ENCODE data around the gene CAVIN4.

CAVIN4 gene

GRCh38 chr9:100598641-100599145 lies 20.8 kb downstream of the CAVIN4 start:
- Histone ChIP-seq H3K4me3 (ENCODE audit: control insufficient read depth in 1 of 7, extremely low read depth in 1 of 7, insufficient read depth in 4 of 7, low read depth in 2 of 7, low read length in 6 of 7) (peak overlapping the region; percentile 50 to 84 (median 68)), H3K9me3 (ENCODE audit: control extremely low read depth in 1 of 5, control insufficient read depth in 4 of 5, insufficient read depth in 2 of 5, low read depth in 1 of 5, low read length in 4 of 5) (no peaks in the 10 kb centered on the region), H3K27ac (ENCODE audit: insufficient read depth in 1 of 2, low read depth in 1 of 2, low read length in 2 of 2, poor library complexity in 1 of 2, severe bottlenecking in 2 of 2) (no peak overlapping the region), H3K36me3 (ENCODE audit: control insufficient read depth in 4 of 4, insufficient read depth in 4 of 4, low read length in 3 of 4) (no peaks in the 10 kb centered on the region), H3K27me3 (replicated peaks in 2 of 5; ENCODE audit: control insufficient read depth in 4 of 5, insufficient read depth in 5 of 5, low read length in 4 of 5) (peaks cover 0 to 5% (median 2%) of the 10 kb centered on the region in 5 experiments), H3K4me1 (ENCODE audit: control extremely low read depth in 1 of 4, control insufficient read depth in 4 of 4, insufficient read depth in 4 of 4, low read length in 3 of 4) (peaks cover 0 to 13% (median 9%) of the 10 kb centered on the region in 4 experiments)
- peak; percentile 70 to 79 (median 77) for DNase-seq
- ChIA-PET CTCF (interaction anchor here (0.5 to 5.4 kb wide), 5 partner anchors 10 to 712 kb away, joined by 3 to 62 read pairs (median 4); no protein-coding TSS in a partner anchor), POLR2A (no interaction called here)
- 0% methylated on average over 33 of the region's 41 CpGs for WGBS (ENCODE audit: insufficient coverage)

DNA sequence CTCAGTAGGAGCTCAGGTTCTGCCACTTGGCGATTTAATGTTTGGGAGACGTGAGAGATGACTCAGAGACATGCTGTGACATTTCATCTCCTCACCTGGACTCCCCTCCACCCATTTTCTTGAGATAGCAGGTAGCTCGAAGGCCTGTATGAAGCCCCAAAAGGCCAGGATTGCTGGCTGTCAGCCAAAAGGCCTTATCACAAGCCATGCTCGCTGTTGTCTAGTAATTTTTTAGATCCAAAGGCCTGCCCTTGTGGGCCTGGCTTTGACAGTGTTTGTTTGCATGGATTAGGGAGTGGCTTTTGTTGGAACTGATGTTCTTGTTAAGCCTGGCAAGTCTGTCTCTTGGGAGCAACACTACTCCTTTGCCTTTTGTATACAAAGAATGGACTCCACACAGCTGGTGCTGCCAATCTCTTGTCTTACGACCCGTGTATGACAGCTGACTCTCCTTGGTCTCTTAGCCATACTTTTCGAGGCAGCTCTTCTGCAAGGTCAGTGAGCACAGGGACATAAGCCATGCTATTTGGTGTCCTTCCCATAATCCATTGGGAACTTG lies 22.7 kb downstream of the CAVIN4 start:
- Histone ChIP-seq H3K27ac (ENCODE audit: insufficient read depth in 1 of 2, low read depth in 1 of 2, low read length in 2 of 2, poor library complexity in 1 of 2, severe bottlenecking in 2 of 2) (no peak overlapping the region), H3K27me3 (replicated peaks in 2 of 5; ENCODE audit: control insufficient read depth in 4 of 5, insufficient read depth in 5 of 5, low read length in 4 of 5) (peaks cover 0 to 5% (median 2%) of the 10 kb centered on the region in 5 experiments), H3K9me3 (ENCODE audit: control extremely low read depth in 1 of 5, control insufficient read depth in 4 of 5, insufficient read depth in 2 of 5, low read depth in 1 of 5, low read length in 4 of 5) (no peaks in the 10 kb centered on the region), H3K4me3 (ENCODE audit: control insufficient read depth in 1 of 7, extremely low read depth in 1 of 7, insufficient read depth in 4 of 7, low read depth in 2 of 7, low read length in 6 of 7) (no peak overlapping the region), H3K4me1 (ENCODE audit: control extremely low read depth in 1 of 4, control insufficient read depth in 4 of 4, insufficient read depth in 4 of 4, low read length in 3 of 4) (peaks cover 0 to 13% (median 9%) of the 10 kb centered on the region in 4 experiments), H3K36me3 (ENCODE audit: control insufficient read depth in 4 of 4, insufficient read depth in 4 of 4, low read length in 3 of 4) (no peaks in the 10 kb centered on the region)
- ChIA-PET CTCF (interaction anchor here (0.9 to 5.4 kb wide), 18 partner anchors 10 to 740 kb away, joined by 3 to 62 read pairs (median 6); no protein-coding TSS in a partner anchor), POLR2A (no interaction called here)
- no peak for DNase-seq
- WGBS (ENCODE audit: insufficient coverage) = 92% methylated on average over 7 of the region's 7 CpGs

- no peaks in the 10 kb centered on the region for H3K36me3 ChIP-seq (ENCODE audit: control insufficient read depth in 4 of 4, insufficient read depth in 4 of 4, low read length in 3 of 4)
- no peak overlapping the region for H3K27ac ChIP-seq (ENCODE audit: insufficient read depth in 1 of 2, low read depth in 1 of 2, low read length in 2 of 2, poor library complexity in 1 of 2, severe bottlenecking in 2 of 2)
- ChIA-PET CTCF (interaction anchor here (0.7 to 5.4 kb wide), 21 partner anchors 9 to 739 kb away, joined by 3 to 62 read pairs (median 6); no protein-coding TSS in a partner anchor), POLR2A (no interaction called here)
- H3K9me3 ChIP-seq (ENCODE audit: control extremely low read depth in 1 of 5, control insufficient read depth in 4 of 5, insufficient read depth in 2 of 5, low read depth in 1 of 5, low read length in 4 of 5) = no peaks in the 10 kb centered on the region
- DNase-seq = peak; percentile 57 to 78 (median 66)
- H3K27me3 ChIP-seq (replicated peaks in 2 of 5; ENCODE audit: control insufficient read depth in 4 of 5, insufficient read depth in 5 of 5, low read length in 4 of 5) = peaks cover 0 to 5% (median 2%) of the 10 kb centered on the region in 5 experiments
- H3K4me1 ChIP-seq (ENCODE audit: control extremely low read depth in 1 of 4, control insufficient read depth in 4 of 4, insufficient read depth in 4 of 4, low read length in 3 of 4) = peaks cover 0 to 13% (median 9%) of the 10 kb centered on the region in 4 experiments
- no peak overlapping the region for H3K4me3 ChIP-seq (ENCODE audit: control insufficient read depth in 1 of 7, extremely low read depth in 1 of 7, insufficient read depth in 4 of 7, low read depth in 2 of 7, low read length in 6 of 7)
Observed at GRCh38 chr9:100601216-100601615, 23.3 kb downstream of the CAVIN4 start.

DNA sequence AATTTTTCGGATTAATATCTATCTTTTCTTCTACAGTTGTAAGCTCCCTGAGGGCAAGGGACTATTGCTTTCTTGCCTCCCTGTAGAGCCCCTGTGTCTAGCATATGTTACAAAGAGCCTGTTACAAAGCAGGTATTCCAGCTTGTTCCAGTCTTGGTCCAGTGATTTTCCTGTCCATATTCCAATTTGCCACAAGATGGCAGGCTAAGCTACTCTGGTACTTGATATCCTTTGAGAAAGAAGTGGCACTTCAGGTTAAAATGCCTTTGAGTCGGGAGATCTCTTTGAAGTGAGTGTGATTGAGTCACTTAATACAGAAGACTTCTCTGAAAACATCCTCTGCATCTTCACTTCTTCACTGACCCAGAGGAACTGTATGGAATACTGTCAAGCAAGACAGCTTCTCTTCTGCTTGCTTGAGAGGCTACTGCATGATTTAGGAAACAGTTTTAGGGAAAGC lies 24.5 kb downstream of the CAVIN4 start:
- CTCF ChIA-PET = interaction anchor here (0.7 to 5.4 kb wide), 23 partner anchors 11 to 1437 kb away, joined by 3 to 62 read pairs (median 5); no protein-coding TSS in a partner anchor
- Histone ChIP-seq H3K27me3 (replicated peaks in 2 of 5; ENCODE audit: control insufficient read depth in 4 of 5, insufficient read depth in 5 of 5, low read length in 4 of 5) (peaks cover 0 to 6% (median 4%) of the 10 kb centered on the region in 5 experiments), H3K4me1 (ENCODE audit: control extremely low read depth in 1 of 4, control insufficient read depth in 4 of 4, insufficient read depth in 4 of 4, low read length in 3 of 4) (peaks cover 0 to 13% (median 9%) of the 10 kb centered on the region in 4 experiments), H3K4me3 (ENCODE audit: control insufficient read depth in 1 of 7, extremely low read depth in 1 of 7, insufficient read depth in 4 of 7, low read depth in 2 of 7, low read length in 6 of 7) (no peak overlapping the region), H3K36me3 (ENCODE audit: control insufficient read depth in 4 of 4, insufficient read depth in 4 of 4, low read length in 3 of 4) (no peaks in the 10 kb centered on the region), H3K9me3 (ENCODE audit: control extremely low read depth in 1 of 5, control insufficient read depth in 4 of 5, insufficient read depth in 2 of 5, low read depth in 1 of 5, low read length in 4 of 5) (no peaks in the 10 kb centered on the region), H3K27ac (ENCODE audit: insufficient read depth in 1 of 2, low read depth in 1 of 2, low read length in 2 of 2, poor library complexity in 1 of 2, severe bottlenecking in 2 of 2) (no peak overlapping the region)
- peak; percentile 40 to 62 (median 51) for DNase-seq
- 100% methylated on average over 1 of the region's 2 CpGs for WGBS (ENCODE audit: insufficient coverage)
- POLR2A ChIA-PET = no interaction called here

DNA sequence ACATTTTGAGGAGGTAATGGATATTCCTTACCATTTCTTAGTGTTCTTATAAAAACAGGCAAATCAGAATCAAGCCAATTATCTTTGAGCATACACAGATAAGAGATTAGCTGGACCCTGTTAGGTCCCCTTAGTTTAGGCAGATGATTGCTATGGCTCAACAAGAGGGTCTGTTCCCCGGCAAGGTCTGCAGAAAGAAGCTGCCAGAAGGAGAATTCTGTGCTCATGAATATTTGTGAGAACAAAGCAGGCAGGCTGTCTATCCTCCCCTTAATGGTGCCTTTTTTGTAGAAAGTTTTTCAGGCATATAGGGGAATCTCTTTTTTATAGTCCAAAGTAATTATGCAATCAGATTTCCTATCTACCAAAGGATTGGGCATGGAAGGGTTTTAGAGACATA lies 27.5 kb downstream of the CAVIN4 start:
- Histone ChIP-seq H3K9me3 (ENCODE audit: control extremely low read depth in 1 of 5, control insufficient read depth in 4 of 5, insufficient read depth in 2 of 5, low read depth in 1 of 5, low read length in 4 of 5) (peaks cover 0 to 3% (median 0%) of the 10 kb centered on the region in 5 experiments), H3K27ac (ENCODE audit: insufficient read depth in 1 of 2, low read depth in 1 of 2, low read length in 2 of 2, poor library complexity in 1 of 2, severe bottlenecking in 2 of 2) (no peak overlapping the region), H3K4me1 (ENCODE audit: control extremely low read depth in 1 of 4, control insufficient read depth in 4 of 4, insufficient read depth in 4 of 4, low read length in 3 of 4) (no peaks in the 10 kb centered on the region), H3K4me3 (ENCODE audit: control insufficient read depth in 1 of 7, extremely low read depth in 1 of 7, insufficient read depth in 4 of 7, low read depth in 2 of 7, low read length in 6 of 7) (no peak overlapping the region), H3K36me3 (ENCODE audit: control insufficient read depth in 4 of 4, insufficient read depth in 4 of 4, low read length in 3 of 4) (no peaks in the 10 kb centered on the region), H3K27me3 (replicated peaks in 2 of 5; ENCODE audit: control insufficient read depth in 4 of 5, insufficient read depth in 5 of 5, low read length in 4 of 5) (peaks cover 0 to 6% (median 0%) of the 10 kb centered on the region in 5 experiments)
- ChIA-PET CTCF (interaction anchor here (1.4 kb wide), 1 partner anchor 630 kb away, joined by 3 read pairs; no protein-coding TSS in a partner anchor), POLR2A (no interaction called here)
- WGBS (ENCODE audit: insufficient coverage) = 100% methylated on average over 1 of the region's 1 CpG
- DNase-seq = no peak

DNA sequence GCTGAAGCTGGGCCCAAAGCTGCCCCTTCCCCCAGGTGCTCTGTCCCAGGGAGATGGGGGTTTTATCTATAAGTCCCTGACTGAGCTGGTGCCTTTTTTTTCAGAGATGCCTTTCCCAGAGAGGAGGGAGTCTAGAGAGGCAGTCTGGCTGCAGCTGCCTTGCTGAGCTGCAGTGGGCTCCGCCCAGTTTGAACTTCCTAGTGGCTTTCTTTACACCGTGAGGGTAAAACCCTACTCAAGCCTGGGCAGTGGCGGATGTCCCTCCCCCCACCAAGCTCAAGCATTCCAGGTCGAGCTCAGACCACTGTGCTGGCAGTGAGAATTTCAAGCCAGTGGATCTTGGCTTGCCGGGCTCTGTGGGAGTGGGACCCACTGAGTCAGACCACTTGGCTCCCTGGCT lies 41.3 kb downstream of the CAVIN4 start:
- peaks cover 0 to 15% (median 0%) of the 10 kb centered on the region in 5 experiments for H3K9me3 ChIP-seq (ENCODE audit: control extremely low read depth in 1 of 5, control insufficient read depth in 4 of 5, insufficient read depth in 2 of 5, low read depth in 1 of 5, low read length in 4 of 5)
- ChIA-PET CTCF (no interaction called here), POLR2A (no interaction called here)

GRCh38 chr9:100619665-100620064 lies 41.8 kb downstream of the CAVIN4 start:
- H3K36me3 ChIP-seq (ENCODE audit: control insufficient read depth in 4 of 4, insufficient read depth in 4 of 4, low read length in 3 of 4) = no peaks in the 10 kb centered on the region
- H3K27me3 ChIP-seq (replicated peaks in 2 of 5; ENCODE audit: control insufficient read depth in 4 of 5, insufficient read depth in 5 of 5, low read length in 4 of 5) = no peaks in the 10 kb centered on the region
- WGBS (ENCODE audit: insufficient coverage) = 94% methylated on average over 5 of the region's 5 CpGs
- H3K27ac ChIP-seq (ENCODE audit: insufficient read depth in 1 of 2, low read depth in 1 of 2, low read length in 2 of 2, poor library complexity in 1 of 2, severe bottlenecking in 2 of 2) = no peak overlapping the region
- no peaks in the 10 kb centered on the region for H3K4me1 ChIP-seq (ENCODE audit: control extremely low read depth in 1 of 4, control insufficient read depth in 4 of 4, insufficient read depth in 4 of 4, low read length in 3 of 4)
- no peak overlapping the region for H3K4me3 ChIP-seq (ENCODE audit: control insufficient read depth in 1 of 7, extremely low read depth in 1 of 7, insufficient read depth in 4 of 7, low read depth in 2 of 7, low read length in 6 of 7)
- no peak for DNase-seq
- ChIA-PET CTCF (interaction anchor here (1.5 kb wide), 1 partner anchor 18 kb away, joined by 5 read pairs; no protein-coding TSS in a partner anchor), POLR2A (no interaction called here)
- peaks cover 0 to 15% (median 0%) of the 10 kb centered on the region in 5 experiments for H3K9me3 ChIP-seq (ENCODE audit: control extremely low read depth in 1 of 5, control insufficient read depth in 4 of 5, insufficient read depth in 2 of 5, low read depth in 1 of 5, low read length in 4 of 5)

More for the DNA sequence above, 41.3 kb downstream of the CAVIN4 start:
- WGBS (ENCODE audit: insufficient coverage) = 85% methylated on average over 5 of the region's 5 CpGs
- no peaks in the 10 kb centered on the region for H3K27me3 ChIP-seq (replicated peaks in 2 of 5; ENCODE audit: control insufficient read depth in 4 of 5, insufficient read depth in 5 of 5, low read length in 4 of 5)
- H3K36me3 ChIP-seq (ENCODE audit: control insufficient read depth in 4 of 4, insufficient read depth in 4 of 4, low read length in 3 of 4) = no peaks in the 10 kb centered on the region
- no peak for DNase-seq
- no peaks in the 10 kb centered on the region for H3K4me1 ChIP-seq (ENCODE audit: control extremely low read depth in 1 of 4, control insufficient read depth in 4 of 4, insufficient read depth in 4 of 4, low read length in 3 of 4)
- H3K27ac ChIP-seq (ENCODE audit: insufficient read depth in 1 of 2, low read depth in 1 of 2, low read length in 2 of 2, poor library complexity in 1 of 2, severe bottlenecking in 2 of 2) = no peak overlapping the region
- H3K4me3 ChIP-seq (ENCODE audit: control insufficient read depth in 1 of 7, extremely low read depth in 1 of 7, insufficient read depth in 4 of 7, low read depth in 2 of 7, low read length in 6 of 7) = no peak overlapping the region

Data from common myeloid progenitor, CD34-positive (primary cell).